CD4-positive, alpha-beta T cell treated with Interleukin-1 beta for 1 hour (primary cell): ENCODE measurements around the gene FIGNL1.

Experiments used
- DNase-seq, 2 donors: peaks; one replicate each; pipeline ENCODE4 v3.0.0-alpha.2; 2020 to 2022

Gene FIGNL1

GRCh38 chr7:50394315-50394714, 55.8 kb downstream of the FIGNL1 start:
- DNase-seq = no peak
